ENCODE results near the gene MED15. TPM values are rescaled to one million over a fixed set of nuclear protein-coding genes. Genes with fewer than 3 reads are reported as not detected.

The MED15 gene
- total and polyA plus RNA-seq, 2 experiments from 2014 or later = 29.2 to 43.5 TPM

- TF ChIP-seq STAT1 (IDR thresholded peaks at IDR 0.05; ENCODE audit: unreplicated experiment) = no peak
- TF ChIP-seq EZH2 (IDR thresholded peaks at IDR 0.05; ENCODE audit: low read depth, unreplicated experiment) = no peak
- no peak for TF ChIP-seq ZNF331 (CRISPR knock-in tag; IDR thresholded peaks at IDR 0.05; ENCODE audit: low read depth)
- TF ChIP-seq NANOG (IDR thresholded peaks at IDR 0.05; ENCODE audit: borderline replicate concordance) = no peak
- no peak for TF ChIP-seq ETS1 (IDR thresholded peaks at IDR 0.05)
- no peak for TF ChIP-seq ZNF114 (CRISPR knock-in tag; IDR thresholded peaks at IDR 0.05)
- TF ChIP-seq REST (IDR thresholded peaks at IDR 0.05; ENCODE audit: unreplicated experiment) = no peak
Measured at GRCh38 chr22:20546541-20546950, 39.1 kb downstream of the MED15 start (continued).

- Mint-ChIP-seq H3K36me3 (ENCODE audit: low read depth) (peaks cover 29% of the 10 kb centered on the region), H3K9me3 (no peaks in the 10 kb centered on the region), H3K27ac (no peak overlapping the region), H3K4me1 (peaks cover 33% of the 10 kb centered on the region), H3K27me3 (ENCODE audit: insufficient read depth, low read depth, poor library complexity) (peaks cover 11% of the 10 kb centered on the region), H3K4me3 (no peak overlapping the region)
- peaks cover 49% of the 10 kb centered on the region for H3K79me2 ChIP-seq (replicated peaks; ENCODE audit: insufficient read depth)
- H2AFZ ChIP-seq = no peak overlapping the region
- DNase-seq (ENCODE audit: low spot score) = no peak
- H3K36me3 ChIP-seq (ENCODE audit: insufficient read depth) = peaks cover 3% of the 10 kb centered on the region; the same call in 1 of the 2 replicates
- peaks cover 4% of the 10 kb centered on the region; the same call in 1 of the 2 replicates for H3K4me1 ChIP-seq (ENCODE audit: insufficient read depth)
- H3K27ac ChIP-seq (ENCODE audit: low read depth) = no peak overlapping the region
- ATAC-seq = no peak
- no peaks in the 10 kb centered on the region for H3F3A ChIP-seq (replicated peaks; ENCODE audit: low read depth)
- peaks cover 15% of the 10 kb centered on the region for H4K20me1 ChIP-seq (replicated peaks; ENCODE audit: insufficient read depth)
- H3K27me3 ChIP-seq (ENCODE audit: insufficient read depth) = no peaks in the 10 kb centered on the region
- no peak overlapping the region for H3K4me2 ChIP-seq
- no peaks in the 10 kb centered on the region for H3K9me2 ChIP-seq (ENCODE audit: insufficient read depth)
- no peak overlapping the region for H3K4me3 ChIP-seq
- TF ChIP-seq POLR2AphosphoS5 (IDR thresholded peaks at IDR 0.05; ENCODE audit: low read depth) = no peak
- TF ChIP-seq CREB1 (CRISPR knock-in tag; IDR thresholded peaks at IDR 0.05; ENCODE audit: low read depth) = no peak
- TF ChIP-seq CTCF (conservative IDR thresholded peaks at IDR 0.05; ENCODE audit: low read depth in 2 of 2) = no peak
- TF ChIP-seq REST (IDR thresholded peaks at IDR 0.05; ENCODE audit: unreplicated experiment) = no peak
- TF ChIP-seq ZNF114 (CRISPR knock-in tag; IDR thresholded peaks at IDR 0.05) = no peak
Measured at GRCh38 chr22:20547029-20547428, 39.6 kb downstream of the MED15 start.
